ENCODE data around the gene PTGIS. TPM values are rescaled to one million over a fixed set of nuclear protein-coding genes. Genes with fewer than 3 reads are reported as not detected.
A peak's percentile ranks its signal among the peaks of the same experiment; 100 is the strongest.

PTGIS gene
- total RNA-seq, 2 experiments from 2014 or later, result 0.21 to 0.43 TPM

GRCh38 chr20:49549801-49550551, 18.0 kb downstream of the PTGIS start:
- CTCF ChIA-PET, result interaction anchor here (1.1 to 1.5 kb wide), 4 partner anchors 8 to 59 kb away, joined by 3 to 10 read pairs (median 3); no protein-coding TSS in a partner anchor
- Mint-ChIP-seq H3K27ac (no peak overlapping the region), H3K4me1 (peaks cover 12% of the 10 kb centered on the region), H3K4me3 (no peak overlapping the region), H3K36me3 (ENCODE audit: low read depth) (peaks cover 4% of the 10 kb centered on the region), H3K9me3 (ENCODE audit: low read depth) (peaks cover 9% of the 10 kb centered on the region), H3K27me3 (peaks cover 17% of the 10 kb centered on the region)
- ATAC-seq (no peak), DNase-seq (no peak)
- intact Hi-C loops (cut with DNase I, micrococcal nuclease), result no loop called here
- POLR2A ChIA-PET, result no interaction called here

GRCh38 chr20:49548371-49548947, 19.5 kb downstream of the PTGIS start:
- ChIA-PET CTCF (interaction anchor here (1.0 kb wide), 2 partner anchors 55 to 62 kb away, joined by 3 to 4 read pairs; no protein-coding TSS in a partner anchor), POLR2A (no interaction called here)
- H3K27ac Mint-ChIP-seq, result no peak overlapping the region
- H3K4me1 Mint-ChIP-seq, result peaks cover 12% of the 10 kb centered on the region
- peaks cover 14% of the 10 kb centered on the region for H3K27me3 Mint-ChIP-seq
- H3K4me3 Mint-ChIP-seq, result no peak overlapping the region
- ATAC-seq, result no peak
- H3K9me3 Mint-ChIP-seq (ENCODE audit: low read depth), result peaks cover 13% of the 10 kb centered on the region
- peaks cover 4% of the 10 kb centered on the region for H3K36me3 Mint-ChIP-seq (ENCODE audit: low read depth)
- DNase-seq, result no peak
- intact Hi-C loops (cut with DNase I, micrococcal nuclease), result no loop called here

- Mint-ChIP-seq H3K27ac (no peak overlapping the region), H3K27me3 (peaks cover 1% of the 10 kb centered on the region), H3K9me3 (ENCODE audit: low read depth) (peaks cover 13% of the 10 kb centered on the region), H3K36me3 (ENCODE audit: low read depth) (peaks cover 4% of the 10 kb centered on the region), H3K4me1 (peaks cover 15% of the 10 kb centered on the region), H3K4me3 (no peak overlapping the region)
- ATAC-seq, result no peak
- POLR2A ChIA-PET, result interaction anchor here (0.6 kb wide), 1 partner anchor 496 kb away, joined by 6 read pairs; no protein-coding TSS in a partner anchor
- intact Hi-C loops (cut with DNase I, micrococcal nuclease), result no loop called here
- peak; percentile 24 for DNase-seq
- CTCF ChIA-PET, result interaction anchor here (1.1 to 4.7 kb wide), 2 partner anchors 13 to 68 kb away, joined by 3 to 26 read pairs; no protein-coding TSS in a partner anchor
Observed at GRCh38 chr20:49545572-49545971, 22.4 kb downstream of the PTGIS start.

- peaks cover 4% of the 10 kb centered on the region for H3K36me3 Mint-ChIP-seq (ENCODE audit: low read depth)
- no peak overlapping the region for H3K27ac Mint-ChIP-seq
- peaks cover 5% of the 10 kb centered on the region for H3K27me3 Mint-ChIP-seq
- DNase-seq, result no peak
- no peak for ATAC-seq
- H3K4me3 Mint-ChIP-seq, result no peak overlapping the region
- intact Hi-C loops (cut with DNase I, micrococcal nuclease), result loop anchor here in 1 of 2 experiments (5.0 kb wide), 1 partner anchor 343 kb away; no protein-coding TSS in a partner anchor
- H3K9me3 Mint-ChIP-seq (ENCODE audit: low read depth), result peaks cover 13% of the 10 kb centered on the region
- CTCF ChIA-PET, result interaction anchor here (1.1 to 9.4 kb wide), 7 partner anchors 10 to 301 kb away, joined by 3 to 145 read pairs (median 3); no protein-coding TSS in a partner anchor
- POLR2A ChIA-PET, result no interaction called here
- H3K4me1 Mint-ChIP-seq, result peaks cover 10% of the 10 kb centered on the region
Observed at GRCh38 chr20:49544535-49544934, 23.4 kb downstream of the PTGIS start.

- CTCF ChIA-PET, result interaction anchor here (1.1 to 9.4 kb wide), 8 partner anchors 9 to 302 kb away, joined by 3 to 145 read pairs (median 5); no protein-coding TSS in a partner anchor
Observed at GRCh38 chr20:49543858-49544437, 24.0 kb downstream of the PTGIS start.

GRCh38 chr20:49543071-49543857, 24.7 kb downstream of the PTGIS start:
- CTCF ChIA-PET, result interaction anchor here (0.6 to 9.4 kb wide), 17 partner anchors 9 to 303 kb away, joined by 3 to 145 read pairs (median 6); no protein-coding TSS in a partner anchor
- Mint-ChIP-seq H3K36me3 (ENCODE audit: low read depth) (peaks cover 4% of the 10 kb centered on the region), H3K27ac (peak overlapping the region; percentile 61), H3K4me3 (no peak overlapping the region), H3K27me3 (peaks cover 5% of the 10 kb centered on the region), H3K9me3 (ENCODE audit: low read depth) (peaks cover 13% of the 10 kb centered on the region), H3K4me1 (peaks cover 10% of the 10 kb centered on the region)
- DNase-seq (no peak), ATAC-seq (no peak)
- intact Hi-C loops (cut with DNase I, micrococcal nuclease), result loop anchor here (2.0 to 5.0 kb wide), 2 partner anchors 304 to 344 kb away; no protein-coding TSS in a partner anchor
- POLR2A ChIA-PET, result no interaction called here

More at GRCh38 chr20:49543858-49544437, 24.0 kb downstream of the PTGIS start:
- POLR2A ChIA-PET, result no interaction called here
- H3K4me3 Mint-ChIP-seq, result no peak overlapping the region
- intact Hi-C loops (cut with DNase I, micrococcal nuclease), result loop anchor here (2.0 to 5.0 kb wide), 2 partner anchors 303 to 343 kb away; no protein-coding TSS in a partner anchor
- no peak overlapping the region for H3K27ac Mint-ChIP-seq
- ATAC-seq (no peak), DNase-seq (no peak)
- peaks cover 4% of the 10 kb centered on the region for H3K36me3 Mint-ChIP-seq (ENCODE audit: low read depth)
- H3K27me3 Mint-ChIP-seq, result peaks cover 5% of the 10 kb centered on the region
- H3K9me3 Mint-ChIP-seq (ENCODE audit: low read depth), result peaks cover 13% of the 10 kb centered on the region
- H3K4me1 Mint-ChIP-seq, result peaks cover 10% of the 10 kb centered on the region

DNA sequence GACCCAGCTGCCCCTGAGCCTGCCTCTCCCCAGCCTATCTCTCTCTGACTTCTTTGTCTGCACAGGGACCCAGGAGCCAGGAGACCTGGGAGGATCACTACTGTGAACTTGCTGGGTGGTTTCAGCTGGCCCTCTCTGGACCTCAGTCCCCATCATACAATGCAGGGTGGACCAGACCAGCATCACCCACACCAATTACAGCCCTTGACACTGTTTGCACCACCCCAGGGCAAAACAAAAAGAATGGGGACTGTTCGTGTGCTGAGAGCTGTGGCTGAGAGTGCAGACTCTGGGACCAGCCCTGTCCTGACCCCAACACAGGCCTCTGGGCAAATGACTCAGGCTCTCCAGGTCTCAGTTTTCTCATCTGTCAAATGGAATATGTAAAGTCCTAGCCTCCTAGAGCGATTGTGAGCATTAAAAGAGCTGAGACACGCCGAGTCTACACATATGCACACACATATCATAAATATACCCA, 25.4 kb downstream of the PTGIS start:
- no peak overlapping the region for H3K4me3 Mint-ChIP-seq
- H3K27ac Mint-ChIP-seq, result peak overlapping the region; percentile 60
- peaks cover 13% of the 10 kb centered on the region for H3K9me3 Mint-ChIP-seq (ENCODE audit: low read depth)
- peaks cover 10% of the 10 kb centered on the region for H3K4me1 Mint-ChIP-seq
- POLR2A ChIA-PET, result no interaction called here
- peaks cover 4% of the 10 kb centered on the region for H3K36me3 Mint-ChIP-seq (ENCODE audit: low read depth)
- H3K27me3 Mint-ChIP-seq, result peaks cover 7% of the 10 kb centered on the region
- intact Hi-C loops (cut with DNase I, micrococcal nuclease), result loop anchor here (2.0 to 5.0 kb wide), 2 partner anchors 304 to 345 kb away; no protein-coding TSS in a partner anchor
- CTCF ChIA-PET, result interaction anchor here (0.6 to 9.4 kb wide), 21 partner anchors 10 to 304 kb away, joined by 3 to 145 read pairs (median 6); no protein-coding TSS in a partner anchor
- no peak for ATAC-seq
- DNase-seq, result no peak

- intact Hi-C loops (cut with DNase I, micrococcal nuclease), result loop anchor here (1.0 to 5.0 kb wide), 5 partner anchors 67 to 386 kb away; no protein-coding TSS in a partner anchor
- peak; percentile 87 for ATAC-seq
Observed at GRCh38 chr20:49541733-49542513, 26.0 kb downstream of the PTGIS start.

DNA sequence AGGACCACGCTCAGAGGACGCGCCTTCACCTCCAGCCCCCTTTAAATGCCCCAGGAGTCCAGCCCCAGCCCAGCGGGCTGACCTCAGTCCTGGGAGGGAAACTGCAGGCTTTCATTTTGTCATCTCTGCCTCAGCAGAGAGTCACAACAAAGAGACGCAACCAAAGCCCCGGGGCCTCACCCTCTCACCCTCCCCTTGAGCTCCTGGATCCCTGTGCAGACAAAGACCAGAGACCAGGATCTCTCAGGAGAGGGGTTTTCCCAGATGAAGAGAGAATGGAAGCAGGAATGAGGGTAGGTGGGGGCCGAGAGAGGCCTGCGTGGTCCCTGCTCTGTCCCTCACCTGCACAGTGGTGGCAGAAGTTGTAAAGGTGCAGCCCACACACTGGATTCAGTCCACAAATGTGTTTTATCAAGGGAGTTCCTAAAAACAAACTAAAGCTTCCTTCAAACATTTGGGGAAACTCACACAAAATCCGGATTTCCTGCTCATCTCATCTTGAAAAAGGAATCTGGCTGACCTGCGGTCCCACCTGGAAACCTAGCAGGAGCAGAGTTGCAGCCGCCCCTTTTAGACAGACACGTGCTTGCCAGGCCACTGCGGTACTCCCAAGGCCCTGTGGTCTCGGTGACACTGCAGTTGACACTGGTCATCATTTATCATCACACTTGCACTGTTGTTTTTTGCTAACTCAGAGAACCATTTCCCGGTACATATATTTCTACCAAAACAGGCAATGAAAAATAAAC, 27.1 kb downstream of the PTGIS start:
- POLR2A ChIA-PET, result interaction anchor here (1.1 kb wide), 1 partner anchor 55 kb away, joined by 3 read pairs; no protein-coding TSS in a partner anchor
- Mint-ChIP-seq H3K4me1 (peaks cover 10% of the 10 kb centered on the region), H3K36me3 (ENCODE audit: low read depth) (peaks cover 4% of the 10 kb centered on the region), H3K27me3 (peaks cover 13% of the 10 kb centered on the region), H3K9me3 (ENCODE audit: low read depth) (peaks cover 13% of the 10 kb centered on the region), H3K27ac (no peak overlapping the region), H3K4me3 (no peak overlapping the region)
- DNase-seq (no peak), ATAC-seq (no peak)
- CTCF ChIA-PET, result interaction anchor here (0.6 to 9.4 kb wide), 33 partner anchors 8 to 374 kb away, joined by 3 to 145 read pairs (median 4); no protein-coding TSS in a partner anchor
- intact Hi-C loops (cut with DNase I, micrococcal nuclease), result loop anchor here (1.0 to 5.0 kb wide), 4 partner anchors 68 to 387 kb away; no protein-coding TSS in a partner anchor

More at GRCh38 chr20:49541733-49542513, 26.0 kb downstream of the PTGIS start:
- Mint-ChIP-seq H3K9me3 (ENCODE audit: low read depth) (peaks cover 13% of the 10 kb centered on the region), H3K27me3 (peaks cover 11% of the 10 kb centered on the region), H3K4me1 (peaks cover 10% of the 10 kb centered on the region), H3K4me3 (no peak overlapping the region), H3K27ac (peak overlapping the region; percentile 85), H3K36me3 (ENCODE audit: low read depth) (peaks cover 4% of the 10 kb centered on the region)
- DNase-seq, result peak; percentile 84
- ChIA-PET CTCF (interaction anchor here (0.6 to 9.4 kb wide), 42 partner anchors 8 to 372 kb away, joined by 3 to 145 read pairs (median 4); no protein-coding TSS in a partner anchor), POLR2A (interaction anchor here (0.5 to 1.1 kb wide), 2 partner anchors 32 to 54 kb away, joined by 3 read pairs; no protein-coding TSS in a partner anchor)

Measured in activated CD4-positive, alpha-beta T cell treated with anti-CD3 and anti-CD28 coated beads for 36 hours (primary cell).